Measurements from ENCODE around the gene POLR2C.

POLR2C gene

GRCh38 chr16:57452021-57452420 lies 10.5 kb upstream of the POLR2C start:
- no peak for DNase-seq (ENCODE audit: low spot score)

GRCh38 chr16:57462978-57463362 lies 491 bp downstream of the POLR2C start:
- no peak for DNase-seq (ENCODE audit: low spot score)

- DNase-seq (ENCODE audit: low spot score): no peak
Measured at GRCh38 chr16:57464523-57464922, 2.0 kb downstream of the POLR2C start.

GRCh38 chr16:57468346-57468745 lies 5.9 kb downstream of the POLR2C start:
- DNase-seq (ENCODE audit: low spot score): no peak

GRCh38 chr16:57469046-57469445 lies 6.6 kb downstream of the POLR2C start:
- DNase-seq (ENCODE audit: low spot score): no peak

GRCh38 chr16:57469917-57470470 lies 7.5 kb downstream of the POLR2C start:
- DNase-seq (ENCODE audit: low spot score): no peak

- DNase-seq (ENCODE audit: low spot score): peak; percentile 11
Measured at GRCh38 chr16:57470711-57471110, 8.2 kb downstream of the POLR2C start.

GRCh38 chr16:57471209-57471608 lies 8.7 kb downstream of the POLR2C start:
- DNase-seq (ENCODE audit: low spot score): no peak

- DNase-seq (ENCODE audit: low spot score): no peak
Measured at GRCh38 chr16:57471852-57472664, 9.6 kb downstream of the POLR2C start.

- DNase-seq (ENCODE audit: low spot score): no peak
Measured at GRCh38 chr16:57472665-57473060, 10.2 kb downstream of the POLR2C start.

- no peak for DNase-seq (ENCODE audit: low spot score)
Measured at GRCh38 chr16:57473176-57473840, 10.8 kb downstream of the POLR2C start.

- DNase-seq (ENCODE audit: low spot score): no peak
Measured at GRCh38 chr16:57473906-57474305, 11.4 kb downstream of the POLR2C start.

GRCh38 chr16:57474671-57475661 lies 12.5 kb downstream of the POLR2C start:
- no peak for DNase-seq (ENCODE audit: low spot score)

GRCh38 chr16:57475711-57476339 lies 13.3 kb downstream of the POLR2C start:
- DNase-seq (ENCODE audit: low spot score): no peak

GRCh38 chr16:57476546-57477410 lies 14.3 kb downstream of the POLR2C start:
- no peak for DNase-seq (ENCODE audit: low spot score)

- no peak for DNase-seq (ENCODE audit: low spot score)
Measured at GRCh38 chr16:57477531-57478202, 15.2 kb downstream of the POLR2C start.

GRCh38 chr16:57478396-57479204 lies 16.1 kb downstream of the POLR2C start:
- DNase-seq (ENCODE audit: low spot score): no peak

- peak; percentile 77 for DNase-seq (ENCODE audit: low spot score)
Measured at GRCh38 chr16:57479205-57479975, 16.9 kb downstream of the POLR2C start.

Measured in AG08395 (cell line).